ENCODE measurements around the gene BORCS5. TPM values are rescaled to one million over a fixed set of nuclear protein-coding genes. Genes with fewer than 3 reads are reported as not detected.
A peak's percentile ranks its signal among the peaks of the same experiment; 100 is the strongest.
"Not testable (repeated sequence)": the region's sequence is repeated elsewhere in the genome, so short reads cannot be mapped to it uniquely, and the experiment has no call there.

The BORCS5 gene
- total RNA-seq = 10 to 100 TPM; 14.0 to 25.9 (median 18.6) TPM
- 1 to 10 TPM; 3.3 to 5.4 (median 3.6) TPM for polyA plus RNA-seq
- long read RNA-seq, donor 1, full-length matches to known transcripts = 5 of 5 reads
- long read RNA-seq, donor 1, partial matches to known transcripts = 0 of 5 reads
- long read RNA-seq, donor 1, other reads (novel, unspliced or antisense) = 0 of 5 reads
- long read RNA-seq, donor 2, partial matches to known transcripts = 0 of 1 reads
- long read RNA-seq, donor 2, other reads (novel, unspliced or antisense) = 0 of 1 reads

- peak; percentile 99 to 100 (median 100) for TF ChIP-seq POLR2AphosphoS5 (IDR thresholded peaks at IDR 0.05)
- peak; percentile 93 to 99 (median 94) for TF ChIP-seq POLR2A (IDR thresholded peaks at IDR 0.05)
- peak in 5 of 11 experiments; percentile 8 to 53 (median 32) for TF ChIP-seq CTCF (IDR thresholded peaks at IDR 0.05 in 8 of 11, conservative IDR thresholded peaks at IDR 0.05 in 3 of 11)
- Histone ChIP-seq H3K4me3 (peak within 1 kb of the TSS; percentile 53 to 89 (median 75)), H3K27ac (peak within 1 kb of the TSS; percentile 95 to 100 (median 98)), H3K9me3 (no peaks in the 10 kb centered on the region), H3K27me3 (replicated peaks in 1 of 7) (no peaks in the 10 kb centered on the region), H3K36me3 (peaks cover 0 to 10% (median 0%) of the 10 kb centered on the region in 6 donors), H3K4me1 (peaks cover 10 to 58% (median 26%) of the 10 kb centered on the region in 6 donors)
- WGBS, 5 donors = 0 to 1% (median 0%) methylated on average over 42 to 72 of the region's 72 CpGs
- DNase-seq = peak; percentile 100
- intact Hi-C loops (cut with DNase I; ENCODE audit: low total_unique reads) = no loop called here
These were observed at the start of gene BORCS5 for GRCh38 chr12:12356896-12357718. TSS of gene BORCS5 (plus strand) at chr12:12357078. CDS start at chr12:12357452, 374 bp downstream.

- H3K4me1 ChIP-seq; H3K36me3 ChIP-seq; H3K9me3 ChIP-seq; H3K27me3 ChIP-seq (replicated peaks in 1 of 7); H3K4me3 ChIP-seq; H3K27ac ChIP-seq; intact Hi-C loops (cut with DNase I; ENCODE audit: low total_unique reads): not testable (repeated sequence)
- 79 to 91% (median 85%) methylated on average over 9 to 10 of the region's 10 CpGs for WGBS, 5 donors
- DNase-seq = peak; percentile 29
These were observed 46.2 kb upstream of the BORCS5 start for GRCh38 chr12:12310695-12311094.

GRCh38 chr12:12315838-12316237 is 41.0 kb upstream of the BORCS5 start:
- Histone ChIP-seq H3K4me1 (no peaks in the 10 kb centered on the region), H3K9me3 (no peaks in the 10 kb centered on the region), H3K4me3 (no peak overlapping the region), H3K27ac (no peak overlapping the region), H3K27me3 (replicated peaks in 1 of 7) (no peaks in the 10 kb centered on the region), H3K36me3 (no peaks in the 10 kb centered on the region)
- TF ChIP-seq CTCF (IDR thresholded peaks at IDR 0.05 in 8 of 11, conservative IDR thresholded peaks at IDR 0.05 in 3 of 11) (no peak), POLR2A (IDR thresholded peaks at IDR 0.05) (no peak), POLR2AphosphoS5 (IDR thresholded peaks at IDR 0.05) (no peak)
- DNase-seq = peak; percentile 8
- intact Hi-C loops (cut with DNase I; ENCODE audit: low total_unique reads) = no loop called here

GRCh38 chr12:12319451-12320183 is 37.3 kb upstream of the BORCS5 start:
- H3K27ac ChIP-seq = no peak overlapping the region
- no peaks in the 10 kb centered on the region for H3K4me1 ChIP-seq
- no peaks in the 10 kb centered on the region for H3K9me3 ChIP-seq
- intact Hi-C loops (cut with DNase I; ENCODE audit: low total_unique reads) = loop anchor here (10.0 kb wide), 2 partner anchors 235 to 735 kb away; no protein-coding TSS in a partner anchor
- TF ChIP-seq CTCF (IDR thresholded peaks at IDR 0.05 in 8 of 11, conservative IDR thresholded peaks at IDR 0.05 in 3 of 11) (no peak), POLR2A (IDR thresholded peaks at IDR 0.05) (no peak), POLR2AphosphoS5 (IDR thresholded peaks at IDR 0.05) (no peak)
- WGBS, 5 donors = 78 to 89% (median 87%) methylated on average over 9 of the region's 9 CpGs
- no peak overlapping the region for H3K4me3 ChIP-seq
- no peaks in the 10 kb centered on the region for H3K27me3 ChIP-seq (replicated peaks in 1 of 7)
- no peaks in the 10 kb centered on the region for H3K36me3 ChIP-seq
- DNase-seq = peak; percentile 34
